A673 (cell line): ENCODE results near the gene ARL4D. TPM values are rescaled to one million over a fixed set of nuclear protein-coding genes. Genes with fewer than 3 reads are reported as not detected.

Source experiments
- BruUV-seq: library from RNA; stranded (reverse); fragments of 400-500 nt; replicated peaks from 2 replicates; lab custom pipeline; 2021; lab: Mats Ljungman, UMichigan
- CTCF ChIA-PET: fragments of 300-600 bp; sonication (Branson Sonifier 250); formaldehyde crosslinking; loops from one replicate; lab custom pipeline; 2022; ENCODE audit warnings: antibody characterized with exemption; lab: Charles Lee
- POLR2A ChIA-PET: fragments of 300-600 bp; sonication (Branson Sonifier 250); formaldehyde crosslinking; loops from one replicate; lab custom pipeline; 2022; ENCODE audit warnings: antibody characterized with exemption; ENCODE audit not compliant: low non-redundant PET; lab: Charles Lee
- DNase-seq: peaks from one replicate; pipeline ENCODE4 v3.0.0-alpha.2; 2015; ENCODE audit warnings: low spot score
- H3K27ac ChIP-seq: fragments of 200-600 bp; sonication (generic); 2 replicates; pipeline ENCODE4 v1.5.1; 2016; ENCODE audit warnings: mixed run types, low read depth, mild to moderate bottlenecking, mixed read lengths, antibody characterized with exemption, low read length; ENCODE audit not compliant: poor library complexity, severe bottlenecking
- H3K27me3 ChIP-seq: fragments of 200-600 bp; sonication (generic); replicated peaks from 2 replicates; pipeline ENCODE4 v1.6.1; 2017; ENCODE audit warnings: mixed run types, low read depth, mild to moderate bottlenecking, mixed read lengths, antibody characterized with exemption, low read length; ENCODE audit not compliant: insufficient read depth, poor library complexity
- H3K36me3 ChIP-seq: fragments of 200-600 bp; sonication (generic); 2 replicates; pipeline ENCODE4 v1.6.1; 2016; ENCODE audit warnings: mixed run types, mild to moderate bottlenecking, mixed read lengths, antibody characterized with exemption, low read length; ENCODE audit not compliant: insufficient read depth, poor library complexity, severe bottlenecking
- H3K4me1 ChIP-seq: fragments of 200-600 bp; sonication (generic); 2 replicates; pipeline ENCODE4 v1.6.1; 2017; ENCODE audit warnings: mixed run types, mild to moderate bottlenecking, mixed read lengths, antibody characterized with exemption, low read length; ENCODE audit not compliant: insufficient read depth, poor library complexity, severe bottlenecking
- H3K4me3 ChIP-seq: fragments of 200-600 bp; sonication (generic); 2 replicates; pipeline ENCODE4 v1.5.1; 2016; ENCODE audit warnings: low read depth, mixed run types, mild to moderate bottlenecking, mixed read lengths, low read length; ENCODE audit not compliant: poor library complexity, severe bottlenecking
- H3K9me3 ChIP-seq: fragments of 200-600 bp; sonication (generic); 2 replicates; pipeline ENCODE4 v1.6.1; 2016; ENCODE audit warnings: mixed run types, low read depth, mild to moderate bottlenecking, mixed read lengths, antibody characterized with exemption, low read length; ENCODE audit not compliant: poor library complexity, severe bottlenecking
- EZH2 ChIP-seq: fragments of 200-600 bp; sonication (generic); IDR thresholded peaks from 2 replicates; pipeline ENCODE4 v1.6.1; 2017; ENCODE audit warnings: borderline replicate concordance, low read depth, mild to moderate bottlenecking, mixed read lengths, antibody characterized with exemption, low read length; ENCODE audit not compliant: poor library complexity, severe bottlenecking
- intact Hi-C: fragments of 100-400 bp; cut with micrococcal nuclease; formaldehyde crosslinking; loops from one replicate; pipeline ENCODE4 v1.10.0; 2022; ENCODE audit not compliant: unreplicated experiment
- total RNA-seq: library from RNA; stranded (reverse); gene quantifications from 2 replicates; pipeline ENCODE4 v1.2.3, GENCODE V29; 2021
- TF ChIP-seq, protein P1 (sequence below): fragments of 300-800, 200-600 bp; sonication (generic); conservative IDR thresholded peaks from 2 replicates; pipeline ENCODE4 v1.5.1; 2017; ENCODE audit warnings: low read depth, mild to moderate bottlenecking, antibody characterized with exemption, low read length, moderate library complexity, mixed read lengths

Gene ARL4D
- total RNA-seq, 1 experiment from 2014 or later, result 4.3 TPM

DNA sequence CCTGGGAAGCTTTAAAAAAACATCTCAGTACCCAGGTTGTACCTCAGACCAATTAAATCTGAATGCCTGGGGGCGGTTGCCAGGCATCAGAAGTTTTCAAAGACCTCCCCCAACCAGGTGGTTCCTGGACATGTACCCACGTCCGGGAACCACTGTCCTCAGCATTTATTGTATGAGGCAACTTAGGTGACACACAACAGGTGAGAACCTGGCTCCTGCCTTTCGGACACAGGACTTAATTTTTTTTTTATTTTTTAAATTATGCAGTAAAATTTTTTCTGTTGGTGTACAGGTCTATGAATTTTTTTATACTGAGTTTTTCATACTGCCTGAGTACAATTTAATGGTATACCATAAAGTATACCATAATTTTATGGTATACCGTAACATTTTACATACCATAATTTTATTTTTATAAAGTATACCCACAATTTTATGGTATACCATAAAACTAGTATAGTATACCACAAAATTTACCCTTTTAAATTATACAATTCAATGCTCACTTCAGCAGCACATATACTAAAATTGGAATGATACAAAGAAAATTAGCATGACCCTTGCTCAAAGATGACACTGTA, 46.3 kb downstream of the ARL4D start:
- ChIA-PET POLR2A (interaction anchor here (0.7 kb wide), 1 partner anchor 54 kb away, joined by 3 read pairs; no protein-coding TSS in a partner anchor), CTCF (no interaction called here)
- no peak for DNase-seq
- Histone ChIP-seq H3K27me3 (no peaks in the 10 kb centered on the region), H3K36me3 (no peaks in the 10 kb centered on the region), H3K27ac (no peak overlapping the region), H3K9me3 (no peaks in the 10 kb centered on the region), H3K4me3 (no peak overlapping the region), H3K4me1 (no peaks in the 10 kb centered on the region)
- TF ChIP-seq, protein P1, sequence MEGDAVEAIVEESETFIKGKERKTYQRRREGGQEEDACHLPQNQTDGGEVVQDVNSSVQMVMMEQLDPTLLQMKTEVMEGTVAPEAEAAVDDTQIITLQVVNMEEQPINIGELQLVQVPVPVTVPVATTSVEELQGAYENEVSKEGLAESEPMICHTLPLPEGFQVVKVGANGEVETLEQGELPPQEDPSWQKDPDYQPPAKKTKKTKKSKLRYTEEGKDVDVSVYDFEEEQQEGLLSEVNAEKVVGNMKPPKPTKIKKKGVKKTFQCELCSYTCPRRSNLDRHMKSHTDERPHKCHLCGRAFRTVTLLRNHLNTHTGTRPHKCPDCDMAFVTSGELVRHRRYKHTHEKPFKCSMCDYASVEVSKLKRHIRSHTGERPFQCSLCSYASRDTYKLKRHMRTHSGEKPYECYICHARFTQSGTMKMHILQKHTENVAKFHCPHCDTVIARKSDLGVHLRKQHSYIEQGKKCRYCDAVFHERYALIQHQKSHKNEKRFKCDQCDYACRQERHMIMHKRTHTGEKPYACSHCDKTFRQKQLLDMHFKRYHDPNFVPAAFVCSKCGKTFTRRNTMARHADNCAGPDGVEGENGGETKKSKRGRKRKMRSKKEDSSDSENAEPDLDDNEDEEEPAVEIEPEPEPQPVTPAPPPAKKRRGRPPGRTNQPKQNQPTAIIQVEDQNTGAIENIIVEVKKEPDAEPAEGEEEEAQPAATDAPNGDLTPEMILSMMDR, result no peak
- no peak for TF ChIP-seq EZH2
- intact Hi-C loops, result no loop called here
- BruUV-seq, result no TSS peak

- Histone ChIP-seq H3K4me1 (no peaks in the 10 kb centered on the region), H3K27me3 (no peaks in the 10 kb centered on the region), H3K36me3 (no peaks in the 10 kb centered on the region), H3K4me3 (no peak overlapping the region), H3K27ac (no peak overlapping the region), H3K9me3 (no peaks in the 10 kb centered on the region)
- no TSS peak for BruUV-seq
- intact Hi-C loops, result no loop called here
- no peak for DNase-seq
- POLR2A ChIA-PET, result no interaction called here
- TF ChIP-seq, protein P1, result no peak
- TF ChIP-seq EZH2, result no peak
- CTCF ChIA-PET, result no interaction called here
Measured at GRCh38 chr17:43446773-43447172, 48.0 kb downstream of the ARL4D start.

DNA sequence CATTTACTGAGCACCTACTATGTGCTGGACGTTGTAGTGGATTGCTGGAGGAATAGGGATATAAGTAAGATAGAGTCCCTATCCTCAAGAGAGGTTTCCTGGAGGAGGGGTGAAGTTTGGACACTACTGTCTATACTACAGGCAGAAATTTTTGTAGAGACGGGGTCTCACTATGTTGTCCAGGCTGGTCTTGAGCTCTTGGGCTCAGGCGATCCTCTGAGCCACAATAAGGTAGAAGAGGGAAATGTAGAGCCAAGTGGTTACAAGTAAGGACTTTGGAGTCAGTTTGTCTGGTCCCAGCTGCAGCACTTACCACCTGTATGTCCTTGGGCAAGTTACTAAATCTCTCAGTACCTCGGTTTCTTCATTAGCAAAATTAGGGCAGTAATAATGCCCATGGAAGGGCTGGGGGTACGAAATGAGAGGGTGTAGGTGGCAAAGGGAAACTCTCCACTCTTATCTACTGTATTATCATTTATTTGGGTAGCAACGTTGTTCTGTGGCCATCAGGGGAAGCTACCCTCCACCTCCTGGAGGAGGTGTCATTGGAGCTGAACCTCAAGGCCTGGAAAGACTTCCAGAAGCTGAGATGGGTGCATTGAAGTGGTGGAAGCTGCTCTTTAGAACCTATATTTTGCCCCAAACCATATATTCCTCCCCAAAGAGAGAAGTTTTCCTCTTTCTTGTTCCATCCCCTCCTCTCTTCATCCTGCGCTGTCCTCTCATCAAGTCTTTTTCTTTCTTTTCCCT, 50.1 kb downstream of the ARL4D start:
- H3K27ac ChIP-seq, result no peak overlapping the region
- H3K9me3 ChIP-seq, result no peaks in the 10 kb centered on the region
- H3K27me3 ChIP-seq, result no peaks in the 10 kb centered on the region
- intact Hi-C loops, result no loop called here
- H3K36me3 ChIP-seq, result no peaks in the 10 kb centered on the region
- no peak overlapping the region for H3K4me3 ChIP-seq
- no peaks in the 10 kb centered on the region for H3K4me1 ChIP-seq
- no TSS peak for BruUV-seq
- no peak for DNase-seq
- CTCF ChIA-PET, result no interaction called here
- TF ChIP-seq EZH2, result no peak
- TF ChIP-seq, protein P1, result no peak
- POLR2A ChIA-PET, result no interaction called here
